HG03095 (cell line): ENCODE results near the gene CPSF4L.

Source experiments
- ATAC-seq: cut with Tn5 transposase; IDR thresholded peaks from one replicate; pipeline ENCODE4 v1.9.1; 2021; ENCODE audit warnings: moderate library complexity; ENCODE audit not compliant: unreplicated experiment

The CPSF4L gene

DNA sequence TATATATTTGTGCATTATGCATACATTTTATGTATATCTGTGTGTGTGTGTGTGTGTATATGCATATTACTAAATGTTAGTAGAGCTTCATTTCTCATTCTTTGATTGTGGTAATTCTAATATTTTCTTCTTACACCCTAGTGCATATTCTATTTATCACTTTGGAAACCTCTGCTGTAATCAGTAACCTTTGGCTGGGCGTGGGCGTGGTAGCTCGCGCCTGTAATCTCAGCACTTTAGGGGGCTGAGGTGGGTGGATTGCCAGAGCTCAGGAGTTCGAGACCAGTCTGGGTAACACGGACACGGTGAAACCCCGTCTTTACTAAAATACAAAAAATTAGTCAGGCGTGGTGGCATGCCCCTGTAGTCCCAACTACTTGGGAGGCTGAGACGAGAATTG, 26.9 kb downstream of the CPSF4L start:
- no peak for ATAC-seq

DNA sequence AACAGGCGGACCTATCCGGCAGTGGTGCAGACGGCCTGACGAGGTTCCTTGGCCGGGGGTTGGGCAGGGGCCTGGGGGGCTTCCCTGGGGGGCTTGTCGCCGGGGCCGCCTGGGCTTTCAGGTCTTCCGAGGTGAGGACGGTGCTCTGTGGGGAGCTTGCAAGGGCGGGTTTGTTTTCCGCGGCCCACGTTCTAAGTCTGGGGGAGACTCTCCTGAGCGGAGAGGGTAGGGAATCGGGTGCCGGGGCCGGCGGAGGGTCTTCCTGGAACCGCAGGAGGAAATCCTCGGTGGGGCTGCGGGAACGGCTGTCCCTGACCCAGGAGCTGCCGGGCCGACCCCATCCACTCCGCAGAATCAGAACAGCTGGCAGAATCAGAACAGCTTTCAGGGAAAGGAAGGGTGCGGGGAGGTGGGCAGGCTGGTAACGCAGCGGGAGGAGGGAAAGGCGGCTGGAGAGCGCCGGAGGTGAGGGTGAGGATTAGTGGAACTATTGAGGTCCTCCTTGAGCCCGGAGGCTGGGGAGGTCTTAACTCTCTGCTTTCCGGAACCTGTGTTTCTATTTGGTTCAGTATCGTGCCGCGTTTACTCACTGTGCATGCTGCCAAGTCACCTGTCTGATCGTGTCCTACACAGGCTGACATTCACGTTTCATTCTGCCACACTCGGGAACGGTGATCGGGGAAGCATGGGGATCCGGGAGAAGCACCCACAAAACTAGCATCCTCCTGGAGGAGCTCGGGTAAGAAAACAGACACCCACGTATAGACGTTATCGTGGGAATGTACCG, 28.9 kb downstream of the CPSF4L start:
- peak; percentile 12 for ATAC-seq

DNA sequence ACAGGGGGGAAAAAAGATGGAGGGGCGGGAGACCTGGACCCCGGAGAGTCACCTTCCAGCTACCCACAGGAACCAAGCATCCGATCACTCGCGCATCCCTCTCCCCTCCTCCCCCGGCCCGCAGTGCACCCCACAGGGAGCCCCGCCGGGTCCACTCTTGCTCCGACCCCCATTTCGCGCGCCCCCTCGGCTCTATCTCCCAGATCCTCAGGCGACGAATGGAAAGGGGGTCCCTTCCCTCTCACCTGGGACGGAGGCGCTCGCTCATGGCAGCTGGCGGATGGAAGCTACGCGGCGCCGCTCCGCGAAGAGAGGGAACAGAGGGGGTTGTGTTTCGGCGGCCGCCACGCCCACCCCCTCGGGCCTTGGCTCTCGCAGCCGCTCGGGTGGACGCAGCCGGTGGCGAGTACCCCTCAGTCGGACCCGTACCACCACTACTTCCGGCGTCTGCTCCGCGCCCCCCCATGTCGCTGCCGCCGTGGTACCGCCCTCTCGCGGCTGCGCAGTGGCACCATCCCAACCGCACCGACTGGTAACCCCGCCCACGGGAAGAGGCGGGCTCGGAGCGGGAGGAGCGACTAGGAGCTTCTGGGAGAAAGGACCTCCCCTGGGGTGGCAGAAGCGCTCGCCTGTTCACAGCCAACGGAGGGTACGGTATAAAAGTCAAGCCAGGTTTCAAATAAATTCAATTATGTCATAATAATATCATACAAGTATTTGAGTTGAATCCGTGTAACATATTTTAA, 29.7 kb downstream of the CPSF4L start:
- ATAC-seq: peak; percentile 79

DNA sequence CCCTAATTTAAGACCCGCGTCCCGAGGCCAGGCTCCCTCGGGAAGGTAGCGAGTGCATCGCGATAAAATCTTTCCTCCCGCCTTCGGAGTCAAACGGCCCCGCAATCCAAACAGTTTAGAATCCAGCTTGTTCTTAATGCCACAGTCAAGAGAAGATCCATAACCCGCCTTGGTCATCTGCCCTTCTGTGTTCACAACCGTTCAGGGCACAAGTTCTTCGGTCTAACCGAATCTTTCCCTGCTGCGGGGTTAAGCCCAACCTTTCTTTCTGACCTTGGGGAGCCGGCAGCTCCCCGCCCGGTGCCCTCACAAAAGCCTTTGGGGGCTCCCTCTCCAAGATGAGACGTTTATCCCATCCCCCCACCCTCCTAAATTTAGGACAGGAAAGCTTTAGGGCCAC, 30.3 kb downstream of the CPSF4L start:
- no peak for ATAC-seq

DNA sequence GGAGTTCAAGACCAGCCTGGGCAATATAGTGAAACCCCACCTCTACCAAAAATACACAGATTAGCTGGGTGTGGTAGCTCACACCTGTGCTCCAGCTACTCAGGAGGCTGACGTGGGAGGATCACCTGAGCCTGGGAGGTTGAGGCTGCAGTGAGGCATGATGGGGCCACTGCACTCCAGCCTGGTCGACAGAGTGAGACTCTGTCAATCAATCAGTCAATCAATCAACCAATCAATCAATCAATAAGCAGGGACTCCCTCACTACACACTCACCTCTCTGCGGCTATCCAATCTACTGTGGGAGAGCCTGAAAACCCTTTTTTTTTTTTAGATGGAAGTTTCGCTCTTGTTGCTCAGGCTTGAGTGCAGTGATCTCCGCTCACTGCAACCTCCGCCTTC, 31.6 kb downstream of the CPSF4L start:
- no peak for ATAC-seq

DNA sequence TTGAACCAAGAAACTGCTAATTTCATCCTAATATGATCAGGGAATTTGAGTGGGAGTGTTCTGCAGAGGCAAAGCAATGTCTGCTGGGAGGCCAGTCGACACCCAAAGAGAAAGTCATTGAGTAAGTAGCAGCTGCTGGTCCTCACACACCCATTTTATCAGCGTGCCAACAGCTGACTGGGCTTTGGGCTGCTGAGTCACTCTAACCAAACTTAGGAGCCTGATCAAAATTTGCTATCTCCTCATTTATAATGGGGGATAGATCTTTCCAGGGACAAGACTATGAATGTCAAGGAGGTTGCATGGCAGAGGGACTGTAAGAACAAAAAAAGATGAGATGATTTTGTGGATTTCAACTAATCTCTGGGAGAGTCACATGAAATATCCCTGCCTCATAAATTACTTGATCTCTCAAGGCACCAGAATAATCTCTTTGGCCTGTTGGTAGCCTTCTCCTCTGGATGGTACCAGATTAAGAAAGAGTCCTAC, 32.9 kb downstream of the CPSF4L start:
- ATAC-seq: no peak

DNA sequence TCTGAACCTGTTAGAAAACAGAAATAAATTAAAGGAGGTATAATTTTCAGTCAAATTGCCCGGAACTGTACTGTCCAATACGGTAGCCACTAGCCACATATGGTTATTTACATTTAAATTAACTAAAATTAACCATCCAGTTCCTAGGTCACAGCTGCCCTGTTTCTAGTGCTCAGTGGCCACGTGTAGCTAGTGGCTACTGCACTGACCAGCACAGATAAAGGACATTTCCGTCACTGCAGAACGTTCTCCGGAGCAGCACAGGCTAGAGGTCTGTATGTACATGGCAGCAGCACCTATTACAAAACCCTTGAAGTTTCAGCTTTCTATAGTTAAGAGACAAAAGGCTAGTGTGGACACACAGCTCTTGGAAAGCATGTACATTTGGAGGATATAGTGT, 33.7 kb downstream of the CPSF4L start:
- no peak for ATAC-seq

DNA sequence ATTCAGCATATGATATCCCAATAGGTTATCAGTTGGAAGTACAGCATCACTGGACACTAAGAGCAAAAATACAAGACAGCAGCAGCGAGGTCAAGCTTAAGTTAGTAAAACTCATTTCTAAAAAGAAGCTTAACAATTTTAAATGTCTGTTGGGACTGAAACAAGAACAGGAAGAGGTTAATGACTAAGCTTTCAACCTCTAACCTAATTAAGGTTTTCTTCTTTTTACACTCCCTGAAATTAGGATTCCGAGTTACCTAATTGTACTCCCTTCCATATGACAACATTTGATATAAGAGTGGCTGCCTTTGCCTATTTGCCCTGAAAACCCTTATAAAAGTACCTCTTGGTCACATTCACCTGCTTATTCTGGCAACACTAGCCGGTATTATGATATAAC, 34.3 kb downstream of the CPSF4L start:
- ATAC-seq: no peak

DNA sequence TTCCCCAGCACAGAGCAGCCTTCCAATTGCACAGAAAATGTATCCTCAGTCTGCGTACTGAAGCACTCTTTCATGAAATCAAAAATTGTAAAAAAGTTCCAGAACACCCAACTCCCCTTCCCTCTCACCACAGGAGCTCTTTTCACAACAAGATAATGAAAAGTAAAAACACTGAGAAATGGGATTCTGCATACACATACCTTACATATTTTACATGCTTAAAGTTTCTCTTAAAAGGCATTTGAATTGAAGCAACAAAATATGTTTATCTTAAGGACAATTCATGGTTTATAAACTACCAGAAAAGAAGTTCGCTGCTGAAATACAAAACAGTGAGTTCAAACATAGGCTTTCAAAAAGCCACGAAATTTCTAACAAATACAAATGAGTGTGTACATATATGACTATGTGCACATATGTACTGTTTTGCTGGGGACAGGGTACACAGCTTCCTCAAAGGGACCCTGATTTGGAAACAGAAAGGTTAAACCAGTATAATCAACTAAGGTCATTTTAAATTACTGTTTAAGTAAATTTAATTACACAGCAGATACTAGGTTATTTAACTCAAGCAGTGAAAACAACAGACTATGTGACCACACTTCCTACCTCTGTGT, 35.0 kb downstream of the CPSF4L start:
- ATAC-seq: no peak

DNA sequence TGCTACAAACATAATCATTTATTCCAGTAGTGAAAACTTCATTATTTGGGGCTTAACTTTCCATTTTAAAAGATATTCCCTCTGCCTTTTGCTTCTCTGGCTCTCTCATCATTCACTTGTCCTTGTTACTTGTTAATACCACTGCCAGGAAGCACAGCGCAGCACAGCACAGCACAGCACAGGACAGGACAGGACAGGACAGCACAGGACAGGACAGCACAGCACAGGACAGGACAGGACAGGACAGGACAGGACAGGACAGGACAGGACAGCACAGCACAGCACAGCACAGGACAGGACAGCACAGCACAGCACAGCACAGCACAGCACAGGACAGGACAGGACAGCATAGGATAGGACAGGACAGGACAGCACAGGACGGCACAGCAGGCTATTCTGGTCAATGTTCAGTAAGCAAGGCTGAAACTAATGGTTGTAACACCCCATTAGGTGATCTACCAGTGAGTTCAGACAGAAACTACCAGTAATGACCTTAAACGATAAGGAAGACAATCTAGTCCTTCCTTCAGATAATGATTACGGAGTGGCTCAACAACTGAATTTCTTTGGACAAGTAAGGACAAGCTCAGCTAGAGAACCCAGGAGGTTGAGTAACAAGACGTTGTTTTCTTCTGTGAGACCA, 36.9 kb downstream of the CPSF4L start:
- ATAC-seq: no peak

DNA sequence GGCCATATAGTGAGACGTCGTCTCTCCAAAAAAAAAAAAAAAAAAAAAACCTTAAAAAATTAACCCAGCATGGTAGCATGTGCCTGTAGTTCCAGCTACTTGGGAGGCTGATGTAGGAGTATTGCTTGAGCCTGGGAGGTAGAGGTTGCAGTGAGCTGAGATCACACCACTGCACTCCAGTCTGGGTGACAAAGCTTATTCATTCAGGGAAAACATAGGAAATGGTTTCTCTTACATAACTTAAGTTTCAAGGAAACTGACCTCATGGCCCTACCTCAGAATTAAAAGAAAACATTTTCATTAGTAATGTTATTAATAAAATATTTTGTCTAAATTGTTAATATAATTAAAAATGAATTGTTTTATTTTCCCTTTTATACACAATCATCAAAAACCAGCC, 37.4 kb downstream of the CPSF4L start:
- ATAC-seq: no peak

DNA sequence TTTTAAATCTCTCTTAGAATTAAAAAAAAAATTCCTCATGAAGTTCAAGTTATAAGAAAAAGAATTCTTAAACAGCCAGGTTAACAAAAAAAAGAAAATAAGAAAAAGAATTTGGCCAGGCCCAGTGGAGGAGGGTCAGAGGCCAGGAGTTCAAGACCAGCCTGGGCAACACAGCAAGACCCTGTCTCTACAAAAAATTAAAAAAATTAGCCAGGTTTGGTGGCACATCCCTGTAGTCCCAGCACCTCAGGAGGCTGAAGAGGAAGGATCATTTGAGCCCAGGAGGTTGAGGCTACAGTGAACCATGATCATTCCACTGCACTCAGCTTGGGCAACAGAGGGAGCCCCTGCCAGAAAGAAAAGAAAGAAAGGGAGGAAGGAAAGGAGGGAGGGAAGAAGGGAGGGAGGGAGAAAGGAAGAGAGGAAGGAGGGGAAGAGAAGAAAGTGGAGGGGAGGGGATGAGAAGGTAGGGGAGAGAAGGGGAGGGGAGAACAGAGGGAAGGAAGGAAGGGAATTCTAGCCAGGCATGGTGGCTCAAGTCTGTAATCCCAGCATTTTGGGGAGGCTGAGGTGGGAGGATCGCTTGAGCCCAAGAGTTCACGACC, 38.0 kb downstream of the CPSF4L start:
- no peak for ATAC-seq

DNA sequence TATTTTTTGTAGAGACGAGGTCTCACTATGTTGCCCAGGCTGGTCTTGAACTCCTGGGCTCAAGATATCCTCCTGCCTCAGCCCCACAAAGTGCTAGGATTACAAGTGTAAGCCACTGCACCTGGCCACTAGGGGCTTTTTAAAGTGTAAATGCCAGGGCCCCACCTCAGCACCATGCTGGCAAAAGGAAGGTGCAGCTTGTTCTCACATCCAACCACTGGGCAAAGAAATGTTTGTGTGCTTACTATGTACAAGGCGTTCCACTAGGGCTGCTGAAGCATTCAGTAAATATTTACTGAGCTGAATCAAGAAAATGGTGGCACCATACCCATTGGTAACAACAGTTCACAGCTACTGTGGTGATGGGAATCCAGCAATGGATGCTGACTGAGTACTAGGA, 46.2 kb downstream of the CPSF4L start:
- ATAC-seq: no peak

DNA sequence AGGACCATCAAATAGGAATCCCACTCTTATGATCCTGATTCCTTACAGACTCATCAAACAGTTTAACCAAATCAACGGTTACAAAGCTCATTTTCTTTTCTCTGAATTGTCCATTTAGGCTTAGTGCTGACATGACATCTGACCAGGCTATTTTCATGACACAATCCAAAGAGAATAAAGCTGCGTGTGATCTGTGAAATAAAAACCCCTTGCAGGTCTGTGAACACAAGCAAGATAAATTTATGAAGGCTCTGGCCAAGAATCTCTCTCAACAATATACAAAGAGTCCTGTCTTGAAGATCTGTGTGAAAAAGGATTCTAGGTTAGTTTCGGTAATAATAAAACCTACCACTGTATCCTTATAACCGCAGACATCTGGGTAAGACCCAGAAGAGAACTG, 46.8 kb downstream of the CPSF4L start:
- no peak for ATAC-seq

DNA sequence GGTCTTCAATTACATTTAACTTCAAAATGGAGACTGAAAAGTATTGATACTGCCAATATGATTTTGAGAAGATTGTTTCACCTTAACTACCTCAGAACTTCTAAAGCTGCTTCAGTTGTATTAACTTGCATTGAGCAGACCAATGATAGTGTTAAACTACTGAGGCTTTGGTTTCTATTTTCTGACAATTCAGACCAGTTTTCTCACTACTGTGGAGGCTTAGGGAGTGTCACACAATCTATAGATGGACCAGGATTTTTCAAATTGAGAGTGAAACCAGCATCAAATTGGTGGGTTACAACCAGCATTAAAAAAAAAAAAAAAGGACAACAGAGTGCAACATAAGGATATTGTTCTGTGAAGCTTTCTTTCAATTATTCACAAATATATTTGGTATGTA, 47.7 kb downstream of the CPSF4L start:
- ATAC-seq: no peak

DNA sequence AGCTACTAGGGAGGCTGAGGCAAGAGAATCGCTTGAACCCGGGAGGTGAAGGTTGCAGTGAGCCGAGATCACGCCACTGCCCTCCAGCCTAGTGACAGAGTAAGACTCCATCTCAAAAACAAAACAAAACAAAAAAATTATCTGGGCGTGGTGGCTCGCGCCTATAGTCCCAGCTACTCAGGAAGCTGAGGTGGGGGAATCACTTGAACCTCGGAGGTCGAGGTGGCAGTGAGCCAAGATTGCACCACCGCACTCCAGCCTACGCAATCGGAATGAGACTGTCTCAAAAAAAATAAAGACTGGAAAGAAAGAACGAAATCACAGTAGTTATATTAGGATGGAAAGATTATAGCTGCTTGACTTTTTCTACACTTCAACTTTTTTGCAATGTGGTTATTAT, 49.9 kb downstream of the CPSF4L start:
- ATAC-seq: no peak

DNA sequence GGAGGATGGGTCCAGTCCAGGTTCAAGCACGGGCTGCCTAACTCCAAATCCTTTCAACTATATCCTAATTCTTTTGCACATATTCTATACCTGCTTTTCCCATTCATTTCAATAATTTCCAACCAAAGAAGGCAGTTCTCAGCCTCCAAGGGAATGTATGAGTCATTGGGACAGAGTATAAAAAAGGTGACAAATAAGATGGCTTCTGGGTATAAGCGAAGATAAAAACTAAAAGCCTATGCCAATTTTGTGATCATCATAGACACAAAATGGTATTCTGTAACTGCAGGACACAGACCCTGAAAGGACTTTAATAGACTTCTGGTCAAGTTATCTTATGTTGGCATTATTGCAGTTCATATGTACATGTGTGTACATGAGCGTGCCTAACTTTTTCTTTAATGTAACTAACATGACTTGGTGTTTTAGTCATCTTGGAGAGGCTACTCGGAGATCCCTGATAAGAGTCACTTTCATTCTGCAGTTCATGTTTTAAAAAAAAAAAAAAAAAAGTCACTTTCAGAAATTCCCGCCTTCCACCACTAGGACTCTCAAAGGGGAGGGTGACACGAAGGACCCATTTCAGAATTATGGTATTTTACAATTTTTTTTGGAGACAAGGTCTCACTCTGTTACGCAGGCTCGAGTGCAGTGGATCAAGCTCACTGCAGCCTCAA, 51.5 kb downstream of the CPSF4L start:
- no peak for ATAC-seq

DNA sequence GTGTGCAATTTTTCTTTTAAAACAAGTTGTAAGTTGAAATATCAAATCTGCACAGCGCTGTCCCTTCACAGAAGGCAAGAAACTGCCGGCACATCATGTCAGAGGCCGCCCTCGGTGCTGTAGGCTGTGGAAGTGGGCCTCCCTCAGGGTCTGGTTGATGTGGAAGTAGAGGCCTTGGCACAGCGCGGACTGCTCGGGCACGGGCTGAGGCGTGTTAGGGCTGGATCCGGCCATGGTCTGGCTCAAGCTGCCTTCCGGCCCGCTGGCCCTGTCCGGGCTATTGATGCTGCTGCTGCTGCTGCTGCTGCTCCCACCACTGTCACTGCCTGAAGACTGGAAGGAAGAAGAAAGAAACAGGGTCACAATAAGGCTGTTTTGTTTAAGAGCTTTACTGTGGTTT, 52.2 kb downstream of the CPSF4L start:
- no peak for ATAC-seq

DNA sequence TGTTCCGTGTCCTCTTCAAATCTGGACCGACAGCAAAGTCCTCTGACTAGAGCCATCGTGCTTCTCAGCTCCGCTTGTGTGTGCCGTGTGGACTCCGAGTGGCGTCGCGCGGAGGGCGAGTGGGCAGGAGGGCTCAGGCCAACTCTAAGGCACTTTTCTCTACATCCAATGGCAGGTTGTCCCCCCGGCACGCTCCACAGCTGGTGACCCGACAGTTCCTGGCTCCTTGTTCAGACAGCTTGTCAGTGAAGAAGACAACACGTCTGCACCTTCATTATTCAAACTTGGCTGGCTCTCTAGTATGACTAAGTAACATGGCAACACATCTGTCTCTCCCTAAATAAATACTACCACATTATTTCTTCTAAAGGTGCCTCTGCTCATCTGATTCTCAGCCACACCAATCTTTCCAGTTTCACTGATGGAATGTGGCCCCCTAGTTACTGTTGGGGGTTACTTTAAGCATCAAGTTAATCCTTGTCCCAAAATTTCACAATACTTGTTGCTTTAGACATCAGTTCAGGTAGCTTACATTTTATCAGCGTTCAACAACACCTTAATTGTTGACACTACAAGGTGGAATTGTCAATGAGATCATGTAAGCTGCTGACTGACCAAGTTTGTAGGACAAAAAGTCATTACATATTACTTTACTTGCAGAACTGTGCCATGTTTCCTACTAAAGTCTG, 53.4 kb downstream of the CPSF4L start:
- ATAC-seq: no peak

DNA sequence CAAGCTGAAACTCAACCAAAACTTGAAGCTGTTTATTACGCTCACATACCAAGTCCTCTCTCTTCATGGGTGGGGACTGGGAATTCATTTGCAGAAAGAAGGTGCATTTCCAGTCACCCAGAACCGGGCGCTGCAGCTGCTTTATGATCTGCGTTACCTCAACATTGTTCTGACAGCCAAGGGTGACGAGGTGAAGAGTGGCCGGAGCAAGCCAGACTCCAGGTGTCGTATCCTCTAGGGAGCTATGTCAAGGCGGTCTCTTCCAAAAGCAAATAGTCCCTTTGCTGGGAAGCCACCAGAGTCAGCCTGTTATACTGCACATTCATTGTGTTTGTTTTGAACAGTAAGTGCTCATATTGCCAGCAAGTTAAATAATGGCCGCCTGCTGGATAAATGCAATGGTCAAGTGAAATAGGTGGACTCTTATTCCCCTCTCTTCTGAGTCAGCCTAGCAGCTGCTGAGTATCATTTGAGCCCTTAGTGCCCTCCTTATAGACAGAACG, 56.2 kb downstream of the CPSF4L start:
- no peak for ATAC-seq
